Brain microvascular endothelial cell (primary cell): Measurements from ENCODE around the gene SH2D7.

Source experiments
- DNase-seq: peaks from one replicate; pipeline ENCODE4 v3.0.0-alpha.2; 2020
- H3K27ac ChIP-seq: fragments of 250-450 bp; sonication (Bioruptor Pico); 2 replicates; pipeline ENCODE4 v1.5.1; 2020; ENCODE audit warnings: mild to moderate bottlenecking, moderate library complexity
- H3K27me3 ChIP-seq: fragments of 250-450 bp; sonication (Bioruptor Pico); replicated peaks from 2 replicates; pipeline ENCODE4 v1.5.1; 2020; ENCODE audit warnings: mild to moderate bottlenecking
- H3K36me3 ChIP-seq: fragments of 250-450 bp; sonication (Bioruptor Pico); replicated peaks from 2 replicates; pipeline ENCODE4 v1.5.1; 2020; ENCODE audit warnings: mild to moderate bottlenecking
- H3K4me3 ChIP-seq: 2 replicates; pipeline ENCODE4 v1.5.1; 2011; ENCODE audit warnings: low read depth, mild to moderate bottlenecking, control low read depth, low read length, moderate library complexity
- in situ Hi-C: cut with HindIII; loops from 2 replicates; pipeline ENCODE4 v1.10.0; 2017; ENCODE audit warnings: low sequenced_read_pairs, low pct_ligation_motif_present
- TF ChIP-seq, protein P1 (sequence below): IDR thresholded peaks from 2 replicates; pipeline ENCODE4 v1.5.1; 2011; ENCODE audit warnings: low read depth, mild to moderate bottlenecking, moderate library complexity, low read length, control low read depth, inconsistent platforms; ENCODE audit errors: missing control alignments

Gene SH2D7

GRCh38 chr15:78108300-78109084 is 16.1 kb downstream of the SH2D7 start:
- Histone ChIP-seq H3K4me3 (no peak overlapping the region), H3K27ac (no peak overlapping the region), H3K36me3 (no peaks in the 10 kb centered on the region), H3K27me3 (no peaks in the 10 kb centered on the region)
- TF ChIP-seq, protein P1, sequence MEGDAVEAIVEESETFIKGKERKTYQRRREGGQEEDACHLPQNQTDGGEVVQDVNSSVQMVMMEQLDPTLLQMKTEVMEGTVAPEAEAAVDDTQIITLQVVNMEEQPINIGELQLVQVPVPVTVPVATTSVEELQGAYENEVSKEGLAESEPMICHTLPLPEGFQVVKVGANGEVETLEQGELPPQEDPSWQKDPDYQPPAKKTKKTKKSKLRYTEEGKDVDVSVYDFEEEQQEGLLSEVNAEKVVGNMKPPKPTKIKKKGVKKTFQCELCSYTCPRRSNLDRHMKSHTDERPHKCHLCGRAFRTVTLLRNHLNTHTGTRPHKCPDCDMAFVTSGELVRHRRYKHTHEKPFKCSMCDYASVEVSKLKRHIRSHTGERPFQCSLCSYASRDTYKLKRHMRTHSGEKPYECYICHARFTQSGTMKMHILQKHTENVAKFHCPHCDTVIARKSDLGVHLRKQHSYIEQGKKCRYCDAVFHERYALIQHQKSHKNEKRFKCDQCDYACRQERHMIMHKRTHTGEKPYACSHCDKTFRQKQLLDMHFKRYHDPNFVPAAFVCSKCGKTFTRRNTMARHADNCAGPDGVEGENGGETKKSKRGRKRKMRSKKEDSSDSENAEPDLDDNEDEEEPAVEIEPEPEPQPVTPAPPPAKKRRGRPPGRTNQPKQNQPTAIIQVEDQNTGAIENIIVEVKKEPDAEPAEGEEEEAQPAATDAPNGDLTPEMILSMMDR: peak; percentile 95
- peak; percentile 75 for DNase-seq
- in situ Hi-C loops: no loop called here

GRCh38 chr15:78109156-78109555 is 16.8 kb downstream of the SH2D7 start:
- no peak for DNase-seq
- H3K27ac ChIP-seq: no peak overlapping the region
- H3K4me3 ChIP-seq: no peak overlapping the region
- H3K36me3 ChIP-seq: no peaks in the 10 kb centered on the region
- no peaks in the 10 kb centered on the region for H3K27me3 ChIP-seq
- TF ChIP-seq, protein P1: no peak
- in situ Hi-C loops: no loop called here

- DNase-seq: no peak
- Histone ChIP-seq H3K27ac (no peak overlapping the region), H3K36me3 (no peaks in the 10 kb centered on the region), H3K4me3 (no peak overlapping the region), H3K27me3 (no peaks in the 10 kb centered on the region)
- TF ChIP-seq, protein P1: no peak
- in situ Hi-C loops: no loop called here
These were observed 17.7 kb downstream of the SH2D7 start for GRCh38 chr15:78110096-78110495.

DNA sequence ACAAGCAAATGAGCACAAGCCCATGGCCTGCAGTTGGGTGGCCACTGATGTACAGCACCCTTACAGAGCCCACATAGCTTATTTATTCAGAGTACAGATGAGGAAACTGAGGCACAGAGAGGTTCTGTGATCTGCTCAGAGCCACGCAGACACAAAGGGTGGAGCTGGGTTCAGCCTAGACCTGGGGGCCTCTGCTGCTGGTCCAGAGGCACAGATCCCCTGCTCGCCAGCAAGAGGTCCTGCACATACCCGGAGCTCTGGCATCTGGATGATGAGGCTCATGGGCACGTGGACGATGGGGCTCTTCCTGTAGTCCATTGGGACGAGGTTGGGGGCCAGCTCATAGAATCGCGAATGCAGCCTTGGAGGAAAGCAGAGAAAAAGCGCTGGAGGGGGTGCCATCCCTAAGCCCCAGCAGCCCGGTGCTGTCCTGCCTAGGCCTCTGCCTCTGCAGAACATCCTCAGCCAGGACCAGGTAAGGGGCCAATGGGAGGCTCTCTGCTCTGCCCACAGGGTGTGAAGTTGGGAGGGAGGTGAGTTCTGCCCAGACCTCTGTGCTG is 18.6 kb downstream of the SH2D7 start:
- TF ChIP-seq, protein P1: no peak
- H3K4me3 ChIP-seq: no peak overlapping the region
- no peaks in the 10 kb centered on the region for H3K36me3 ChIP-seq
- no peak overlapping the region for H3K27ac ChIP-seq
- in situ Hi-C loops: no loop called here
- H3K27me3 ChIP-seq: no peaks in the 10 kb centered on the region
- no peak for DNase-seq

GRCh38 chr15:78111788-78112187 is 19.4 kb downstream of the SH2D7 start:
- no peak overlapping the region for H3K4me3 ChIP-seq
- no peaks in the 10 kb centered on the region for H3K27me3 ChIP-seq
- no peaks in the 10 kb centered on the region for H3K36me3 ChIP-seq
- TF ChIP-seq, protein P1: no peak
- no peak for DNase-seq
- in situ Hi-C loops: no loop called here
- H3K27ac ChIP-seq: no peak overlapping the region
